ENCODE measurements around the gene IQCK.
A peak's percentile ranks its signal among the peaks of the same experiment; 100 is the strongest.

IQCK gene

GRCh38 chr16:19802612-19803011, 84.5 kb downstream of the IQCK start:
- no peak for DNase-seq (ENCODE audit: low read depth in 2 of 2)

GRCh38 chr16:19804538-19805323, 86.7 kb downstream of the IQCK start:
- peak in 1 of 2 donors; percentile 11 for DNase-seq (ENCODE audit: low read depth in 2 of 2)

GRCh38 chr16:19805459-19806162, 87.5 kb downstream of the IQCK start:
- DNase-seq (ENCODE audit: low read depth in 2 of 2): no peak

GRCh38 chr16:19808061-19808641, 90.1 kb downstream of the IQCK start:
- DNase-seq (ENCODE audit: low read depth in 2 of 2): no peak

GRCh38 chr16:19809121-19809635, 91.1 kb downstream of the IQCK start:
- DNase-seq (ENCODE audit: low read depth in 2 of 2): no peak

- no peak for DNase-seq (ENCODE audit: low read depth in 2 of 2)
Observed at GRCh38 chr16:19809693-19810092, 91.6 kb downstream of the IQCK start.

GRCh38 chr16:19810817-19811731, 93.0 kb downstream of the IQCK start:
- DNase-seq (ENCODE audit: low read depth in 2 of 2): no peak

GRCh38 chr16:19812986-19813385, 94.9 kb downstream of the IQCK start:
- no peak for DNase-seq (ENCODE audit: low read depth in 2 of 2)

- no peak for DNase-seq (ENCODE audit: low read depth in 2 of 2)
Observed at GRCh38 chr16:19815418-19815817, 97.3 kb downstream of the IQCK start.

- no peak for DNase-seq (ENCODE audit: low read depth in 2 of 2)
Observed at GRCh38 chr16:19817122-19817521, 99.1 kb downstream of the IQCK start.

- no peak for DNase-seq (ENCODE audit: low read depth in 2 of 2)
Observed at GRCh38 chr16:19817875-19818274, 99.8 kb downstream of the IQCK start.

- no peak for DNase-seq (ENCODE audit: low read depth in 2 of 2)
Observed at GRCh38 chr16:19822533-19822932, 104.5 kb downstream of the IQCK start.

- DNase-seq (ENCODE audit: low read depth in 2 of 2): no peak
Observed at GRCh38 chr16:19823322-19823721, 105.3 kb downstream of the IQCK start.

- DNase-seq (ENCODE audit: low read depth in 2 of 2): no peak
Observed at GRCh38 chr16:19824216-19824615, 106.1 kb downstream of the IQCK start.

GRCh38 chr16:19829844-19830692, 112.0 kb downstream of the IQCK start:
- no peak for DNase-seq (ENCODE audit: low read depth in 2 of 2)

- no peak for DNase-seq (ENCODE audit: low read depth in 2 of 2)
Observed at GRCh38 chr16:19830902-19831560, 113.0 kb downstream of the IQCK start.

GRCh38 chr16:19831678-19832077, 113.6 kb downstream of the IQCK start:
- no peak for DNase-seq (ENCODE audit: low read depth in 2 of 2)

GRCh38 chr16:19833176-19833575, 115.1 kb downstream of the IQCK start:
- no peak for DNase-seq (ENCODE audit: low read depth in 2 of 2)

- DNase-seq (ENCODE audit: low read depth in 2 of 2): no peak
Observed at GRCh38 chr16:19833581-19833980, 115.5 kb downstream of the IQCK start.

GRCh38 chr16:19835196-19835595, 117.1 kb downstream of the IQCK start:
- no peak for DNase-seq (ENCODE audit: low read depth in 2 of 2)

Measured in stimulated activated CD8-positive, alpha-beta memory T cell treated with anti-CD3 and anti-CD28 coated beads, Interleukin-7, amount 100 ng/mL, for 1 hour (primary cell).